Upper lobe of left lung (tissue), 4 donors: ENCODE measurements around the gene UBAC2.

Experiments used
- POLR2A ChIP-seq, 4 donors: fragments of 450-650 bp; IDR thresholded peaks; one replicate each; pipeline ENCODE4 v1.5.1; 2016 to 2017; ENCODE audit warnings: antibody characterized with exemption in 4 of 4, mild to moderate bottlenecking in 2 of 4
- TF ChIP-seq, protein P1 (sequence below), 6 experiments: fragments of 450-650 bp in 4 of 6; fragments of 200-600 bp in 2 of 6; sonication (generic) in 2 of 6; IDR thresholded peaks; one replicate each; pipeline ENCODE4 v1.5.1; 2016 to 2019; ENCODE audit warnings: antibody characterized with exemption in 6 of 6

DNA sequence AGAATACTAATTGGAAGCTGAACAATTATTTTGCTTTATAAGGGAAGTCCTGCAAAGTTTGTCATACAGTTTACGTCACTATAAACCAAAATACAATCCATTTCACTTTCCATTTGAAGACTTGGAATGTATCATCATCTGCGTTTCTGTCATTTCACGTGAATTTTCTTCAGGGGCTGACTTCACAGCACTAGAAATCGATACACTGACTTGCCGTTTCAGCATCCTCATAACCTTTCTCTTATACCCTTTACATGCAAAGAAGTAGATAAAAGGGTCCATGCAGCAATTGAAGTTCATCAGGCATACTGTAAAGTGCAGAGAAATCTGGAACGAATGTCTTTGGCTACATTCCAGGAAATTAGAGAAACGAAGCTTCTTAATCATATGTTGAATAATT is 94.3 kb downstream of the UBAC2 start:
- TF ChIP-seq, protein P1, sequence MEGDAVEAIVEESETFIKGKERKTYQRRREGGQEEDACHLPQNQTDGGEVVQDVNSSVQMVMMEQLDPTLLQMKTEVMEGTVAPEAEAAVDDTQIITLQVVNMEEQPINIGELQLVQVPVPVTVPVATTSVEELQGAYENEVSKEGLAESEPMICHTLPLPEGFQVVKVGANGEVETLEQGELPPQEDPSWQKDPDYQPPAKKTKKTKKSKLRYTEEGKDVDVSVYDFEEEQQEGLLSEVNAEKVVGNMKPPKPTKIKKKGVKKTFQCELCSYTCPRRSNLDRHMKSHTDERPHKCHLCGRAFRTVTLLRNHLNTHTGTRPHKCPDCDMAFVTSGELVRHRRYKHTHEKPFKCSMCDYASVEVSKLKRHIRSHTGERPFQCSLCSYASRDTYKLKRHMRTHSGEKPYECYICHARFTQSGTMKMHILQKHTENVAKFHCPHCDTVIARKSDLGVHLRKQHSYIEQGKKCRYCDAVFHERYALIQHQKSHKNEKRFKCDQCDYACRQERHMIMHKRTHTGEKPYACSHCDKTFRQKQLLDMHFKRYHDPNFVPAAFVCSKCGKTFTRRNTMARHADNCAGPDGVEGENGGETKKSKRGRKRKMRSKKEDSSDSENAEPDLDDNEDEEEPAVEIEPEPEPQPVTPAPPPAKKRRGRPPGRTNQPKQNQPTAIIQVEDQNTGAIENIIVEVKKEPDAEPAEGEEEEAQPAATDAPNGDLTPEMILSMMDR (IDR thresholded peaks at IDR 0.05) = no peak
- TF ChIP-seq POLR2A (IDR thresholded peaks at IDR 0.05) = no peak
